ENCODE results near the gene LYZL1. TPM values are rescaled to one million over a fixed set of nuclear protein-coding genes. Genes with fewer than 3 reads are reported as not detected.
A peak's percentile ranks its signal among the peaks of the same experiment; 100 is the strongest.

LYZL1 gene
- total and polyA plus RNA-seq, 2 donors (not counting 1 experiment from before 2014, with no cell fraction given) = not detected

GRCh38 chr10:29346296-29347001, 57.6 kb downstream of the LYZL1 start:
- Histone ChIP-seq H3K4me2 (ENCODE audit: extremely low read depth, insufficient read depth, low read length) (no peak overlapping the region), H3K27ac (ENCODE audit: insufficient read depth, low read length) (no peak overlapping the region), H4K20me1 (ENCODE audit: control insufficient read depth, extremely low read depth, insufficient read depth, low read length) (no peaks in the 10 kb centered on the region), H3K9me3 (ENCODE audit: control insufficient read depth, insufficient read depth, low read depth, low read length) (no peaks in the 10 kb centered on the region), H3K4me3 (replicated peaks in 1 of 4; ENCODE audit: control extremely low read depth in 1 of 4, insufficient read depth in 1 of 4, low read depth in 3 of 4, low read length in 4 of 4) (no peak overlapping the region), H2AFZ (ENCODE audit: low read length) (no peak overlapping the region), H3K9ac (ENCODE audit: insufficient read depth, low read length) (no peak overlapping the region), H3K36me3 (ENCODE audit: control insufficient read depth, insufficient read depth, low read length) (no peaks in the 10 kb centered on the region), H3K79me2 (ENCODE audit: control insufficient read depth, insufficient read depth, low read length) (no peaks in the 10 kb centered on the region), H3K4me1 (ENCODE audit: control insufficient read depth, extremely low read depth, insufficient read depth, low read length) (no peaks in the 10 kb centered on the region), H3K27me3 (ENCODE audit: control insufficient read depth, insufficient read depth, low read length) (no peaks in the 10 kb centered on the region)
- TF ChIP-seq, protein P1, sequence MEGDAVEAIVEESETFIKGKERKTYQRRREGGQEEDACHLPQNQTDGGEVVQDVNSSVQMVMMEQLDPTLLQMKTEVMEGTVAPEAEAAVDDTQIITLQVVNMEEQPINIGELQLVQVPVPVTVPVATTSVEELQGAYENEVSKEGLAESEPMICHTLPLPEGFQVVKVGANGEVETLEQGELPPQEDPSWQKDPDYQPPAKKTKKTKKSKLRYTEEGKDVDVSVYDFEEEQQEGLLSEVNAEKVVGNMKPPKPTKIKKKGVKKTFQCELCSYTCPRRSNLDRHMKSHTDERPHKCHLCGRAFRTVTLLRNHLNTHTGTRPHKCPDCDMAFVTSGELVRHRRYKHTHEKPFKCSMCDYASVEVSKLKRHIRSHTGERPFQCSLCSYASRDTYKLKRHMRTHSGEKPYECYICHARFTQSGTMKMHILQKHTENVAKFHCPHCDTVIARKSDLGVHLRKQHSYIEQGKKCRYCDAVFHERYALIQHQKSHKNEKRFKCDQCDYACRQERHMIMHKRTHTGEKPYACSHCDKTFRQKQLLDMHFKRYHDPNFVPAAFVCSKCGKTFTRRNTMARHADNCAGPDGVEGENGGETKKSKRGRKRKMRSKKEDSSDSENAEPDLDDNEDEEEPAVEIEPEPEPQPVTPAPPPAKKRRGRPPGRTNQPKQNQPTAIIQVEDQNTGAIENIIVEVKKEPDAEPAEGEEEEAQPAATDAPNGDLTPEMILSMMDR (conservative IDR thresholded peaks at IDR 0.05 in 1 of 2, IDR thresholded peaks at IDR 0.05 in 1 of 2; ENCODE audit: low read depth in 1 of 2, low read length in 2 of 2) = no peak
- TF ChIP-seq EZH2 (IDR thresholded peaks at IDR 0.05; ENCODE audit: low read length, missing control alignments) = no peak
- DNase-seq (ENCODE audit: low read depth in 2 of 2) = no peak

DNA sequence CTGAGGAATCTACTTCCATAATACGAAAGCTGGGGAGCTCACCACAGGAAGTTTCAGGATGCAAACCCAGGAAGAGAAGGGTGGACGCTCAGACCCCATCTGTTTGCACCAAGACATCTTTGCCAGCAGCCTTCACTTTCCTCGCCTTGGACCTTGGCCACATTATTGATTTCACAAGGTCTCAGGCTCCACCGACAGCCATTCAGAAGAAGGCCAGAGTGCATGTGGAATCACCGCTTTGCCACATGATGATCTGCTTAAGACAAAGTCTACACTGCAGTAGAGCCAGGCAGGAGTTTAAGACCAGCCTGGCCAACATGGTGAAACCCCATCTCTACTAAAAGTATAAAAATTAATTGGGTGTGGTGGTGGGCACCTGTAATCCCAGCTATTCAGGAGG, 60.0 kb downstream of the LYZL1 start:
- H4K20me1 ChIP-seq (ENCODE audit: control insufficient read depth, extremely low read depth, insufficient read depth, low read length) = no peaks in the 10 kb centered on the region
- no peak overlapping the region for H3K9ac ChIP-seq (ENCODE audit: insufficient read depth, low read length)
- no peak overlapping the region for H3K4me3 ChIP-seq (replicated peaks in 1 of 4; ENCODE audit: control extremely low read depth in 1 of 4, insufficient read depth in 1 of 4, low read depth in 3 of 4, low read length in 4 of 4)
- no peaks in the 10 kb centered on the region for H3K4me1 ChIP-seq (ENCODE audit: control insufficient read depth, extremely low read depth, insufficient read depth, low read length)
- H3K9me3 ChIP-seq (ENCODE audit: control insufficient read depth, insufficient read depth, low read depth, low read length) = no peaks in the 10 kb centered on the region
- no peak overlapping the region for H3K27ac ChIP-seq (ENCODE audit: insufficient read depth, low read length)
- no peaks in the 10 kb centered on the region for H3K79me2 ChIP-seq (ENCODE audit: control insufficient read depth, insufficient read depth, low read length)
- no peaks in the 10 kb centered on the region for H3K36me3 ChIP-seq (ENCODE audit: control insufficient read depth, insufficient read depth, low read length)
- TF ChIP-seq, protein P1 (conservative IDR thresholded peaks at IDR 0.05 in 1 of 2, IDR thresholded peaks at IDR 0.05 in 1 of 2; ENCODE audit: low read depth in 1 of 2, low read length in 2 of 2) = no peak
- TF ChIP-seq EZH2 (IDR thresholded peaks at IDR 0.05; ENCODE audit: low read length, missing control alignments) = no peak
- no peak for DNase-seq (ENCODE audit: low read depth in 2 of 2)
- no peaks in the 10 kb centered on the region for H3K27me3 ChIP-seq (ENCODE audit: control insufficient read depth, insufficient read depth, low read length)
- H3K4me2 ChIP-seq (ENCODE audit: extremely low read depth, insufficient read depth, low read length) = no peak overlapping the region
- no peak overlapping the region for H2AFZ ChIP-seq (ENCODE audit: low read length)

- DNase-seq (ENCODE audit: low read depth in 2 of 2) = peak in 1 of 2 donors; percentile 15
- Histone ChIP-seq H3K27ac (ENCODE audit: insufficient read depth, low read length) (no peak overlapping the region), H3K9ac (ENCODE audit: insufficient read depth, low read length) (no peak overlapping the region), H3K79me2 (ENCODE audit: control insufficient read depth, insufficient read depth, low read length) (no peaks in the 10 kb centered on the region), H3K27me3 (ENCODE audit: control insufficient read depth, insufficient read depth, low read length) (no peaks in the 10 kb centered on the region), H4K20me1 (ENCODE audit: control insufficient read depth, extremely low read depth, insufficient read depth, low read length) (no peaks in the 10 kb centered on the region), H2AFZ (ENCODE audit: low read length) (no peak overlapping the region), H3K36me3 (ENCODE audit: control insufficient read depth, insufficient read depth, low read length) (no peaks in the 10 kb centered on the region), H3K4me1 (ENCODE audit: control insufficient read depth, extremely low read depth, insufficient read depth, low read length) (no peaks in the 10 kb centered on the region), H3K4me3 (replicated peaks in 1 of 4; ENCODE audit: control extremely low read depth in 1 of 4, insufficient read depth in 1 of 4, low read depth in 3 of 4, low read length in 4 of 4) (no peak overlapping the region), H3K4me2 (ENCODE audit: extremely low read depth, insufficient read depth, low read length) (no peak overlapping the region), H3K9me3 (ENCODE audit: control insufficient read depth, insufficient read depth, low read depth, low read length) (no peaks in the 10 kb centered on the region)
- no peak for TF ChIP-seq EZH2 (IDR thresholded peaks at IDR 0.05; ENCODE audit: low read length, missing control alignments)
- TF ChIP-seq, protein P1 (conservative IDR thresholded peaks at IDR 0.05 in 1 of 2, IDR thresholded peaks at IDR 0.05 in 1 of 2; ENCODE audit: low read depth in 1 of 2, low read length in 2 of 2) = no peak
These were observed 64.4 kb downstream of the LYZL1 start for GRCh38 chr10:29353305-29353704.
